GM19238 (cell line): ENCODE results near the gene GSDME.

Source experiments
- DNase-seq: peaks from one replicate; pipeline ENCODE4 v3.0.0; 2011; ENCODE audit warnings: low spot score; ENCODE audit not compliant: insufficient read length

Gene GSDME

GRCh38 chr7:24656608-24657007, 100.7 kb downstream of the GSDME start:
- DNase-seq = no peak

GRCh38 chr7:24654305-24654704, 103.0 kb downstream of the GSDME start:
- DNase-seq = no peak

GRCh38 chr7:24653316-24654085, 103.8 kb downstream of the GSDME start:
- no peak for DNase-seq

- DNase-seq = no peak
These were observed 104.9 kb downstream of the GSDME start for GRCh38 chr7:24652251-24652939.
